EL (cell line): Measurements from ENCODE around the gene PLAC8L1.
"Not testable (repeated sequence)": the region's sequence is repeated elsewhere in the genome, so short reads cannot be mapped to it uniquely, and the experiment has no call there.

Experiments used
- DNase-seq: peaks from one replicate; pipeline ENCODE4 v3.0.0-alpha.2; 2016

Gene PLAC8L1, protein sequence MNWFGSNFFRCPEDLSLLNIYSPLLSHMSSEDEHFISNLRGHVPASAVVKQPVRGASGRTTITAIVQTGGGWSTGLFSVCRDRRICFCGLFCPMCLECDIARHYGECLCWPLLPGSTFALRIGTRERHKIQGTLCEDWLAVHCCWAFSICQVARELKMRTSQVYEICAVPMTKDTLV

DNA sequence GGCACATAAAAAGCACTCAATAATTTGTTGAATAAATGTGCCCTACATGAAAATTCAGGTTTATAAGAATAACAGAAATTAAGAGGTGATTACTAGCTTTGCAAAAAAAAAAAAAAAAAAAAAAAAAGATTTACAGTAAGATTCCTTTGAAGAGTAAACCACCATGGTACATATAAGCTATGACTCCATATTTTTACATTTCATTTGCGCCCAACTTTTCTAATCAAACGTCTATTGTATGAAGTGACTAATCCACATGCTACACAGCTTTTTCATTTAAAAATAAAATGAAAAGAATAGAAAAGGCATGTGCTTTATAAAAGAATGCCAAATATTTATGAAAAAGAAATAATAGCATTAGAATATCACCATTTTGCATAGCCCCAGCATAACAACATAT is at the start of gene PLAC8L1:
PLAC8L1 (minus strand) TSS at position 101 of the 400 bp plus-strand sequence. CDS start 1,266 bp downstream, outside the sequence.
- no peak for DNase-seq

- DNase-seq, result no peak
These were observed 46.6 kb upstream of the PLAC8L1 start for GRCh38 chr5:146151970-146152369.

- no peak for DNase-seq
These were observed 32.6 kb upstream of the PLAC8L1 start for GRCh38 chr5:146137967-146138403.

GRCh38 chr5:146130440-146131045 is 25.2 kb upstream of the PLAC8L1 start:
- DNase-seq, result peak; percentile 24

GRCh38 chr5:146126068-146126467 is 20.7 kb upstream of the PLAC8L1 start:
- DNase-seq, result no peak

DNA sequence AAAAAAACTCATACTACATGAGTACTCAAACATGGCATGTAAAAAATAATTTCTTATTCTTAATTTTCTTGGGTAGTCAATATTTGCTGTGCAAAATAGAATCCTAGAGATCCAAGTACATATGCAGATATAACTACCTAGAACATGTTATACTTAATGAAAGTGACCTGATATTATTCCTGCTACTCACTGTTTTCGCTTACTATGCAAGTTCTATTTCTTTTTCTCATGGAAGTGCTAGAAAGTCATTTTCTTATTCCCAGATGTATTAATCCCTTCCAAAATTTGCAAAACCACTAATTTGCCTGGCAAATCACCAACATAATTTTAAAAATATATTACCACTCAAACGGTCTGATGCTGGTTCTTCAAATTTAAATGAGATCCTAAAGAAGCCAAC is 19.2 kb upstream of the PLAC8L1 start:
- DNase-seq, result no peak

- not testable (repeated sequence) for DNase-seq
These were observed 16.1 kb upstream of the PLAC8L1 start for GRCh38 chr5:146121451-146121850.

DNA sequence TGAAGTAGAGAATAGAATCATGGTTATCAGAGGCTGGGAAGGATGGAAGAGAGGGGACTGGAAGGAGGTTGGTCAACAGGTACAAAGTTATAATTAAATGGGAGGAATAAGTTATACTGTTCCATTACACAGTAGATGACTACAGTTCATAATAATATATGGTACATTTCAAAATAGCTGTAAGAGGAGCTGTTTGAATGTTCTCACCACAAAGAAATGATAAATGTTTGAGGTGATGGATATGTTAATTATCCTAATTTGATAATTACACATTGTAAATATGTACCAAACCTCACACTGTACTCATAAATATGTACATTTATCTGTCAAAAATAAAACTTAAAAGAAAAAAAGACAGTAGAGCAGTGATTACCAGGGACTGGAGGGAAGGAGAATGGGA is 12.9 kb upstream of the PLAC8L1 start:
- no peak for DNase-seq

GRCh38 chr5:146117216-146117615 is 11.8 kb upstream of the PLAC8L1 start:
- DNase-seq, result not testable (repeated sequence)

DNA sequence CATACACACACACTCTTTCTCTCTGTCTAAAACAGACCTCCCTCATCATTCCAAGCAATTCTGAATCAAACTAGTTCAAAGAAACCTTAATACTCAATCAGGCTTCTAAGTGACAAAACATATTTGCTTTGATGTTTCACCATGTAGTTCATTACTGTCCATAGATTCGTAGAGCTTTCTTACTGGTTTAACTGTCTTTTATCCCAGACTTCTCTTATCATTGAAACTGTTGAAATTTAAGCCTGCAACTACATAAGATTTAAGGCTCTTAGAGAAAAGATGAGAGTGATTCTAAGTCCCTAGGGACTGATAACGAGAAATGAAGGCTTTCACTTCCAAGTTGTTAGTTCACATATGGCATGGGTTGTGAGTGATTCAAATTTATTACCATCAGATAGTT is 11.0 kb upstream of the PLAC8L1 start:
- no peak for DNase-seq

DNA sequence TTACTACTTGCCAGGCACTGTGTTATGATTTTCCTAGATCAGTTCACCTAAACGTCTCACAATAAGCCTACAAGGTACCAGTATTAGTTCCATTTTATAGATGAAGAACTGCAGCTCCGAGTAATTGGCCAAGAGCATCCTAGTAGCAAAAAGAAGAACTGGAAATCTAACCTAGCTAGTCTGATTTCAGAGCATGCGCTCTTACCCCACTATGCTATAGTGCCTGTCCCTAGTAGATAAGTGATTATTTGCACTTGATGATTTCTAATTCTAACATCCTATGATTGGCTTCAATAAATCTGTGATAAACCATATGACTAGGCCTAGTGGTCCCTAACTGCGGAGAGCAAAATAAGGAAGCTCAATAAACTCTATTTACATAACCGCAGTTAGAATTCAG is 7.1 kb upstream of the PLAC8L1 start:
- no peak for DNase-seq

DNA sequence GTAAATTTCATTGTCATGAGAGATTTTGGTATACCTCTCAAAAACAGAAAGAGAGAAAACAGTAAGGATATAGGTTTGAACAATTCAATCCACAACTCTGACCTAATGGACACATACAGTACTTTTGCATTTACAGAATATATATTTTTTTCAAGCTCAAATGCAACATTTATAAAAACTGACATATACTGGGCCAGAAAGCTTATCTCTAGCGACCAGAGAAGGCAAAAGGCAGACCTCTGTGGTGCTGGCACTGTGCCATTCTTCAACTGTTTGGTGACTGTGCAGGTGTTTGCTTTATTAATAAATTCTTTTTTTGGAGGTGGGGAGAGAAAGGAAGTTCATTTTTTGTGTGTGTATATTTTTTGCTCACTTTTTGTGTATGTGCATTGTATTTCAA is 6.0 kb upstream of the PLAC8L1 start:
- no peak for DNase-seq

DNA sequence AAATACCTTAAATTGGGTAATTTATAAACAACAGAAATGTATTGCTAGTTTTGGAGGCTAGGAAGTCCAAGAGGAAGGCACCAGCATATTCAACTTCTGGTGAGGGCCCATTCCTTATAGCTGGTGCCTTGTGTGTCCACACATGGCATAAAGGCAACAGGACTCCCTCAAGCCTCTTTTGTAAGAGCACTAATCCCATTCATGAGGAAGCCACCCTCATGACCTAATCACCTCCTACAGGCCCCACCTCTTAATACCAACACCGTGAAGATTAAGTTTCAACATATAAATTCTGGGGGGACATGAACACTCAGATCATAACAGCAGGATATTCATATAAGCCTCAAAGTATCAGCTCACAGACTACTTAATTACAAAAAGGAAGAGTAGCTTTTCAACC is 4.0 kb upstream of the PLAC8L1 start:
- no peak for DNase-seq

DNA sequence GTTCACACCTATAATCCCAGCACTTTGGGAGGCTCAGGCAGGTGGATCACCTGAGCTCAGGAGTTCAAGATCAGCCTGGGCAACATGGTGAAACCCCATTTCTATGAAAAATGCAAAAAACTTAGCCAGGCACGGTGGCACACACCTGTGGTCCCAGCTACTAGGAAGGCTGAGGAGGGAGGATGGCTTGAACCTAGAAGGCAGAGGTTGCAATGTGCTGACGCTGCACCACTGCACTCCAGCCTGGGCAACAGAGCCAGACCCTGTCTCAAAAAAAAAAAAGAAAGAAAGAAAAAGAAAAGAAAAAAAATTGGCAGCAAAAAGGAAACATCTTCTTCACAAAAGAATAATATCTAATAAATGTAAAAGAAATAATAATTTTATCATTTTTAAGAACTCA is 3.5 kb upstream of the PLAC8L1 start:
- DNase-seq, result not testable (repeated sequence)

GRCh38 chr5:146107901-146108300 is 2.5 kb upstream of the PLAC8L1 start:
- DNase-seq, result peak; percentile 20

- no peak for DNase-seq
These were observed 1.8 kb downstream of the PLAC8L1 start for GRCh38 chr5:146103594-146103993.

GRCh38 chr5:146101646-146102045 is 3.7 kb downstream of the PLAC8L1 start:
- no peak for DNase-seq

DNA sequence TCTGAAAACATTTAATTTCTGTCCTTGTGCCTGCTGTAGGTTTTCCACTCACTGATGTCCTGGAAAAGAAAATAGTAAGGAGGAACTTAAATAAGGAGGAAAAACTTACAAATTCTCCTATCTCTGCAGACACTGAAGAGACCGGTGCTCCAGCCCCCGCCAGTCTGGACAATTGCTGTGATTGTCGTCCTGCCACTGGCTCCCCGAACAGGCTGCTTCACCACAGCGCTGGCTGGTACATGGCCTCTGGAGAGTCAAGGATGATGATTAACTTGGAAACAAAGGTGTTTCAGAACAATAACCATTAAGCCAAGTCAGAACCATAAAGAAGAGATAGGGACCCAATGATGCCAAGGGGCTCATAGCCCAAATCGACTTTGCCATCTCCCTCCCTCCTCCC is 7.3 kb downstream of the PLAC8L1 start:
- DNase-seq, result no peak

DNA sequence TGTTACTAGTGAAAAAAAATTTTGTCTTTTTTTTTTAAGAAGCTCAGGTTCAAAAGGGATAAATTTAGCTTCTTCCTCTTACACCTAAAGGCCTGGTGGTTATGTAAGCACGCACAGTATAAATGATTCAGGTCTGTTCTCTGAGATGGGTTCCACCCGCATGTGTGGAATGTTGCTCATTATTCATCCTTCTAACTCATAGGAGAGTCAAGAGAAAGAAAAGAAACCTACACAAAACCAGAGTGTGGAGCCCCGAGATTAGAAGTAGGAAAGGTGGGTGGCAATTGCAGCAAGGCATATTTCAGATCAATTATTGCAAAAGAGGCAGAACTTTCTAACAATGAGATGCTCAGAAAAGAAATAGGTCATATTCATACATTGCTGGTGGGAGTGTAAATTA is 13.5 kb downstream of the PLAC8L1 start:
- DNase-seq, result no peak

DNA sequence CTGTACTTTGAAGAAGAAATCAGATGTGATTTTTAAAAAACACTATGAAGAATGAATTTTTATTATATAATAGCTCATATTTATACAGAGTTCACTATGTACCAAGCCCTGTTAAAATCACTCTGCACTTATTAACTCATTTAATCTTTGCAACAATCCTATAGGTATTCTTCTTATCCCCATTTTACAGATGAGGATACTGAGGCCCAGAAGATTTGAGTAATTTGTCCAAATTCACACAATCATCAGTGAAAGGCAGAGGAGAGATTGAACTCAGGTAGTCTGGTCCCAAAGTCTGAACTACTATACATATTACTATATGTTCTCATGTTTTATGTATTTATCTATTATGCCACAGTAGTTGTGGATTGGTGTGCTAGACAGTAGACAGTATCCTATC is 16.1 kb downstream of the PLAC8L1 start:
- DNase-seq, result no peak

DNA sequence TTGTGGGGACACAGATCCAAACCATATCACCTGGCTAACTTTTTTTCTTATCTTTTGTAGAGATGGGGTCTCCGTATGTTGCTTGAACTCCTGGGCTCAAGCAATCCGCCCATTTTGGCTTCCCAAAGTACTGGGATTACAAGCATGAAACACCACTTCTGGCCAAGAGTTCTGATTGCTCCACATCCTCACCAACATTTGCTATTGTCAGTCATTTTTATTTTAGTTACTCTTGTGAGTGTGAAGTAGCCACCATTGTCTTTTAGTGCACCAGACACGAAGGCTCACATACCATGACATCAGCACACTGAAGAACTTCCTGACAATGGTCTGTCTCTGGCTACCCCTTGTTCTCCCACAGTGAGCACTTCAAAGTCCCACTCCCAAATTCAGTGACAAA is 17.3 kb downstream of the PLAC8L1 start:
- no peak for DNase-seq

GRCh38 chr5:146084376-146084775 is 21.0 kb downstream of the PLAC8L1 start:
- DNase-seq, result no peak

DNA sequence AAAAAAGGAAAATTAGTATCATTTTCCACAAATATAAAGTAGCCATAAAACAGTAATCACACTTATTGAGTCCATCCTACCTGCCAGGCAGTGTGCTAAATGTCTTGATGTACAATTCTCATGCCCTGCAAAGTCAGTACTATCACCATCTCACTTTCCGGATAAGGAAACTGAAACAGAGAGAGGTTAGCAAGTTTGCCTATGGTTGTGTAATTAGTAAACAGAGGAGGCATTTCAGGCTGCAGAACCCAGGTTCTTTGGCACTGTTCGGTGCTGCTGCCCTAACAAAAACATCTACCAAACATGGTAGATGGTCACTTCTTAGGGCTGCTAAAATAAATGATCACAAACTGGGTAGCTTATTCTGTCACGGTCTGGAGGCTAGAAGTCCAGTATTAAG is 22.6 kb downstream of the PLAC8L1 start:
- no peak for DNase-seq

DNA sequence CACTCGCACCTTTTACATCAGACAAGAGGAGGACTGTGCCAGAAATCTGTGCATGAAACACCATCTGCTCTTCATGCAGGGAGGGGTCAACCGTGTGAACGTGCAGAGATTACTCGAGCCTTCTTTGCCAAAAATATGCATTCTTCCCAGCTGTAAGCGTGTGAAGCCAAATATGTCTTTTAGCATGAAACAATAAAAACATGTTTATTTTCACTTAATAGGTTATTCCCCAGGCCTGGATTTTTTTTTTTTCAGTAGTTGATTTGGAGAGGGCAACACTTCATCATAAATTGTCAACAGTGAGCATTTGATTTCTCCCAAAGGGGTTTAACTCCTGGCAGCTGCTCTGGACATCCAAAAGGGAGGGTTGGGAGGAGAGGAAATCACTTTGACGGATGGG is 23.8 kb downstream of the PLAC8L1 start:
- no peak for DNase-seq
